ENCODE data around the gene IRF2. TPM values are rescaled to one million over a fixed set of nuclear protein-coding genes. Genes with fewer than 3 reads are reported as not detected.

The IRF2 gene
- polyA plus RNA-seq, 2 donors = 10.9 to 14.3 TPM

DNA sequence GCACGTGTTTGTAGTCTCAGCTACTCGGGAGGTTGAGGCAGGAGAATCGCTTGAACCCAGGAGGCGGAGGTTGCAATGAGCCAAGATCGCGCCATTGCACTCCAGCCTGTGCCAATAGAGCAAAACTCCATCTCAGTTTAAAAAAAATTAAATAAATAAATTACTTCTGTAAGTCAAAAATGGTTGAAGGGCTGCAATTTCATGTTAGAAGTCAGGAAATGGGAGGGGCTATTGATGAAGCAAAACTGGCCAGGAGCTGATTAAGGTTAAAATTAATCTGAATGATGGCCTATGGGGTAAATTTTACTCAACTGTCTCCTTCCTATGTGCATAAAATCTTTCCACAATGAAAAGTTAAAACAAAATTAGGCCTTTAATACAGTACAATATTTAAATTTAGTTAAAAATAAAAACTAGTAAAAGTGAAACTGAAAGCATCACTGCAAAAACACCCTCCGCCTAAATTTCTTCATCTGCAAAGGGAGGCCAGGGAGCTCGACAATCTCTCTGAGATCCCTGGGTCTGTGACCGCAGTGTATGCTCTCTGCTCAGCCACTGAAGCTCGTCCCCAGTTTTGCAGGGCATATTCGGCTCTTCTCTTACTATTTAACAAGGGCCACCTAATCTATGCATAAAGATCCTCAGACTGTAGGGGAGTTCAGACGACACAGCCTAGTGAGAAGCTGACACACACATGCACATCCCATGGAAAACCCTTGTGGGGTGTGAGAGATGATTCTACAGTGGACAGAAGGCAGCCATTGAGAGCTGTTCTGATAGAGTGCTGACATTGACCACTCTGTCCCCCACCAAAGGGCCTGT is 57.2 kb downstream of the IRF2 start:
- Histone ChIP-seq H3K27ac (ENCODE audit: low read depth in 2 of 2, low read length in 1 of 2) (peak overlapping the region; percentile 89 to 96), H3K4me3 (ENCODE audit: low read depth in 1 of 2, low read length in 2 of 2) (peak overlapping the region in 1 of 2 donors; percentile 21), H3K27me3 (ENCODE audit: control insufficient read depth in 1 of 2, insufficient read depth in 2 of 2, low read length in 2 of 2) (no peaks in the 10 kb centered on the region), H3K36me3 (ENCODE audit: control insufficient read depth in 2 of 2, insufficient read depth in 2 of 2, low read length in 1 of 2) (peaks cover 4% of the 10 kb centered on the region in 2 donors), H3K4me1 (ENCODE audit: control insufficient read depth in 2 of 2, insufficient read depth in 2 of 2, low read length in 1 of 2) (no peaks in the 10 kb centered on the region), H3K9me3 (ENCODE audit: control insufficient read depth in 2 of 2, insufficient read depth in 1 of 2, low read depth in 1 of 2, low read length in 1 of 2) (no peaks in the 10 kb centered on the region)
- WGBS, 2 donors = 53 to 55% methylated on average over 12 of the region's 12 CpGs

DNA sequence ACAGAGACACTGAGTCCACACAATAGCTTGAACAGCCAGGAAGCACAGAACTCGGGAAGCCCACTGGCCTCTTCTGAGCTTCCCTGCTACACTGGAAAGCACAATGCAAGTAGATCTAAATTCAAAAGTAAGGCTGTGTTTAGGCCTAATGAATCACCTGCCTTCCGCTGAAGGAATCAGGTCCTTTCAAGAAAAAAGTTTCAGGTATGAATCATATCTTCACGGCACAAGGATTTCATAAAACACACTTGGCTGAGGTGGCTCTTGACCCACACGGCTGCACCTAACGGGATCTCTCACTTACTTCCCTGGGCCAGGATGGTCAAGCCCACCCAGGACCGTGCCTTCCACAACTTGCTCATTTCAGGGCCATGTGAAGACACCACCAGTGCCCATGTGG is 59.3 kb downstream of the IRF2 start:
- H3K4me3 ChIP-seq (ENCODE audit: low read depth in 1 of 2, low read length in 2 of 2) = no peak overlapping the region
- WGBS, 2 donors = 58 to 71% methylated on average over 6 of the region's 6 CpGs
- no peaks in the 10 kb centered on the region for H3K27me3 ChIP-seq (ENCODE audit: control insufficient read depth in 1 of 2, insufficient read depth in 2 of 2, low read length in 2 of 2)
- peak overlapping the region; percentile 2 to 68 for H3K27ac ChIP-seq (ENCODE audit: low read depth in 2 of 2, low read length in 1 of 2)
- no peaks in the 10 kb centered on the region for H3K9me3 ChIP-seq (ENCODE audit: control insufficient read depth in 2 of 2, insufficient read depth in 1 of 2, low read depth in 1 of 2, low read length in 1 of 2)
- peaks cover 4% of the 10 kb centered on the region in 2 donors for H3K36me3 ChIP-seq (ENCODE audit: control insufficient read depth in 2 of 2, insufficient read depth in 2 of 2, low read length in 1 of 2)
- no peaks in the 10 kb centered on the region for H3K4me1 ChIP-seq (ENCODE audit: control insufficient read depth in 2 of 2, insufficient read depth in 2 of 2, low read length in 1 of 2)

DNA sequence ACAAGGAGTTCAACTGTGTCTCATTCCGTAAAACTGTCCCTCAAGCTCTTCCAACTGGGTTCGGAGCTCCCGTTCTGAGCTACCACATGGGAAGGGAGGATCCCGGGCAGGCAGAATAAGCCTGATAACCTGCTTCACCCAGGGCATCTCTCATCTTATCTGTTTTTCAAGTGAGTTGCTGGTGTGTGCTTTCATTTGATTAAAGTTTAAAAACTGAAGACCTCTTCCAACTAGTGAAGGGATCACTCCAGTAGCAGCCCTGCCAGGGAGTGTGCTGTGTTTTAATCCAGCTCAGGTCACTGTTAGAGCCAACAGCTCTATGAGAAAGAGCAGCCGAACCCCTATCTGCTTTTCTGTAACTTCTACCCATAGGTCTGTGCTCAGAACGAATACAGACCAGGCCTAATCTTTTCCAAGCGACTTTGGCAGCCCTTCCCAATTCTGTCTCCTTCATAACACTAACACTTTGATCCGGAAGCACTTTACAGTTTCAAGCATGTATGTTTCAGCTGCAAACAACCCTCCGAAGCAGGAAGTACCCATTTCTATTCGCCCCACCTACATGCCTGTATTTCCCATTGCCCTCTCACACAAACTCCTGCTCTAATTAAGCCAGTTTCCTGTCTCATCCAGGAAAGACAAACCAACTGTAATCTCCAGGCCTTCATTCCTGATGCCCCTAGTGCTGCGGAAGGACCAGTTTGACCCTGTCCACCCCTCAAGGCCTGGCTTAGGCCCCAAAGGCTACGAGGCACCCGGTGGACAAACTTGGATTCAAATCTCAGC is 60.9 kb downstream of the IRF2 start:
- no peaks in the 10 kb centered on the region for H3K9me3 ChIP-seq (ENCODE audit: control insufficient read depth in 2 of 2, insufficient read depth in 1 of 2, low read depth in 1 of 2, low read length in 1 of 2)
- peak overlapping the region in 1 of 2 donors; percentile 18 for H3K27ac ChIP-seq (ENCODE audit: low read depth in 2 of 2, low read length in 1 of 2)

DNA sequence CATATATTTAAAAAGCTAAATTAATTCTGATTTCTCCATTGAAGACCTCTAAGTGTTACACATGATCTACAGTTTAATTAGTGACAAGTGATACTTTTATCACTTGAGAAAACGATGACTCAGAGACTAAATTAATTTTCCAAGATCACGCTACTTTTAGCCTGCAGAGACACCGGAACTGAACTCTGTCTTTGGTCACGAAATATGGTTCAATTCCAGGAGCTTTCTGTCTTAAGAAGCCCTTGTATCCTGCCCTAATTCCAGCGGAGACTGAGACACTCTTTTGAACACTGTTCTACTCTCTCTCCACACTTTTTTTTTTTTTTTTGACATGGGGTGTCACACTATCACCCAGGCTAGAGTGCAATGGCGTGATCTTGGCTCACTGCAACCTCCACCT is 63.6 kb downstream of the IRF2 start:
- Histone ChIP-seq H3K27me3 (ENCODE audit: control insufficient read depth in 1 of 2, insufficient read depth in 2 of 2, low read length in 2 of 2) (no peaks in the 10 kb centered on the region), H3K4me1 (ENCODE audit: control insufficient read depth in 2 of 2, insufficient read depth in 2 of 2, low read length in 1 of 2) (peaks cover 2 to 5% of the 10 kb centered on the region in 2 donors), H3K27ac (ENCODE audit: low read depth in 2 of 2, low read length in 1 of 2) (no peak overlapping the region), H3K36me3 (ENCODE audit: control insufficient read depth in 2 of 2, insufficient read depth in 2 of 2, low read length in 1 of 2) (peaks cover 4% of the 10 kb centered on the region in 2 donors), H3K4me3 (ENCODE audit: low read depth in 1 of 2, low read length in 2 of 2) (no peak overlapping the region), H3K9me3 (ENCODE audit: control insufficient read depth in 2 of 2, insufficient read depth in 1 of 2, low read depth in 1 of 2, low read length in 1 of 2) (no peaks in the 10 kb centered on the region)
- 89 to 94% methylated on average over 6 of the region's 6 CpGs for WGBS, 2 donors

More for the DNA sequence above, 60.9 kb downstream of the IRF2 start:
- 81% methylated on average over 13 of the region's 13 CpGs for WGBS, 2 donors
- Histone ChIP-seq H3K4me1 (ENCODE audit: control insufficient read depth in 2 of 2, insufficient read depth in 2 of 2, low read length in 1 of 2) (peaks cover 0 to 3% of the 10 kb centered on the region in 2 donors), H3K4me3 (ENCODE audit: low read depth in 1 of 2, low read length in 2 of 2) (no peak overlapping the region), H3K36me3 (ENCODE audit: control insufficient read depth in 2 of 2, insufficient read depth in 2 of 2, low read length in 1 of 2) (peaks cover 4% of the 10 kb centered on the region in 2 donors), H3K27me3 (ENCODE audit: control insufficient read depth in 1 of 2, insufficient read depth in 2 of 2, low read length in 2 of 2) (no peaks in the 10 kb centered on the region)

DNA sequence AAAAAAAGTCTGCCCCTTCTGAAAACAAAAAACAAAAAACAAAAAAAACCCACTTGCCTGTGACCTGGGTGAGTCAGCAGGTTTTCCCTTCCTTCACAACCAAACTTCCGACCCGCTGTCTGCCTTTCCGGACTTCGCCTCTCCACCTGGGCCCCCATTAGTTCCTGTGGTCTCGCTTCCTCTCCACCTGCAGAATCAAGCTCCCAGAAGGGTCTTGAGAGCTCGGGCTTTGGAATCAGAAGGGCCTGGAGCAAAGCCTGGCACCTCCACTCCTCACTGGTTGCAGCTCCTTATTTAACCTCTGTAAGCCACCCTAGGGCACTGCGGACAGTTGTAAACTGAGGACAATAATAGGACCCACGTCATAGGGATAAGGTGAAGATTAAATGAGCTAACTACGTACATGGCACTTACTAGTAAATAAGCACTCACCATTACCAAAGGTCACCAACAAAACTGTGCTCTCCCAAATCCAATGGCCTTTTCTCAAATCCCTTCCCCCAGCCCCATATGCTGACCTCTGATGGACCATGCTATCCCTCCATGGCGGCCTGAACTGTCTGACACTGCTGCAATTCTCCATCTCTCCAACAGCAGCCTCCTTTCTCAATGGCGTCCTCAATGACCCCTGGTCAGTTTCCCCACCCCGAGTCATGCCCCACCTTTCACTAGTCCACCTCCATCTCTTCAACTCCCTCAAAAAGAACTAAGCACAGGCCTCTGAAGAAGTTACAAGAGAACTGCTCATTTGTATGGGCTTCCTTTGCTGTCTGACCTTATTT is 64.2 kb downstream of the IRF2 start:
- 81 to 83% methylated on average over 12 of the region's 12 CpGs for WGBS, 2 donors
- Histone ChIP-seq H3K36me3 (ENCODE audit: control insufficient read depth in 2 of 2, insufficient read depth in 2 of 2, low read length in 1 of 2) (peaks cover 4 to 7% of the 10 kb centered on the region in 2 donors), H3K4me1 (ENCODE audit: control insufficient read depth in 2 of 2, insufficient read depth in 2 of 2, low read length in 1 of 2) (peaks cover 2 to 5% of the 10 kb centered on the region in 2 donors), H3K27me3 (ENCODE audit: control insufficient read depth in 1 of 2, insufficient read depth in 2 of 2, low read length in 2 of 2) (no peaks in the 10 kb centered on the region), H3K4me3 (ENCODE audit: low read depth in 1 of 2, low read length in 2 of 2) (no peak overlapping the region), H3K27ac (ENCODE audit: low read depth in 2 of 2, low read length in 1 of 2) (peak overlapping the region in 1 of 2 donors; percentile 16), H3K9me3 (ENCODE audit: control insufficient read depth in 2 of 2, insufficient read depth in 1 of 2, low read depth in 1 of 2, low read length in 1 of 2) (no peaks in the 10 kb centered on the region)

DNA sequence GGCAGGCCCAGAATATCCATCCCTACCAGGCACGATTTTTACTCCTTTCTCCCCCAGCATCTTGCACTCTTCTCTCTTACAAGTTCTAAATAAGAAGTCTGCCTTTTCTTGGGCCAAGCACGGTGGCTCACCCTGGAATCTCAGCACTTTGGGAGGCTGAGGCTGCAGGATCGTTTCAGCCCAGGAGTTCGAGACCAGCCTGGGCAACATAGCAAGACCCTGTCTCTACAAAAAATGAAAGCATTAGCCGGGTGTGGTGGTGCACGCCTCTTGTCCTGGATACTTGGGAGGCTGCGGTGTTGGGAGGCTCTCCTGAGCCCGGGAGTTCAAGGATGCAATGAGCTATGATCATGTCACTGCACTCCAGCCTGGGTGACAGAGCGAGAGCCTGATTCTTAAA is 64.8 kb downstream of the IRF2 start:
- 90% methylated on average over 9 of the region's 9 CpGs for WGBS, 2 donors
- no peak overlapping the region for H3K27ac ChIP-seq (ENCODE audit: low read depth in 2 of 2, low read length in 1 of 2)

DNA sequence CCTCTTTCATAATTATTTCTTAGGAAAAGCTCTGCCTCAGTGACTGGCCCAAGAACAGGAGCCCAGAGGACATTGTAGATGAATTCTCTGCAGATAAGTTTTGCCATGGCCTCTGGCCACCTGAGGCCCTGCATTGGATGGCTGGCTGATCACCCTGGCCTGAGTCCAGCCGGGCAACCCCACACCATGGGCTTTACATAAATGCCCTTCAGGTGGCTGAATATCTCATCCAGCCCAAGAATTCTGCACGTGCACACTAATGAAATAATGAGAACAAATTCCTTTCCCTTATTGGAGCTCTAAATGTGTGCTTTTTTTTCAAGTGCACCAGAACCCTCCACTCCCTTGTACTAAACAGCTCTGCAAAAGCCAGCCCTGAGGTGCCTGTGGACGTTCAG is 65.7 kb downstream of the IRF2 start:
- Histone ChIP-seq H3K36me3 (ENCODE audit: control insufficient read depth in 2 of 2, insufficient read depth in 2 of 2, low read length in 1 of 2) (peaks cover 4 to 11% of the 10 kb centered on the region in 2 donors), H3K4me3 (ENCODE audit: low read depth in 1 of 2, low read length in 2 of 2) (no peak overlapping the region), H3K27me3 (ENCODE audit: control insufficient read depth in 1 of 2, insufficient read depth in 2 of 2, low read length in 2 of 2) (no peaks in the 10 kb centered on the region), H3K9me3 (ENCODE audit: control insufficient read depth in 2 of 2, insufficient read depth in 1 of 2, low read depth in 1 of 2, low read length in 1 of 2) (no peaks in the 10 kb centered on the region), H3K27ac (ENCODE audit: low read depth in 2 of 2, low read length in 1 of 2) (peak overlapping the region in 1 of 2 donors; percentile 80), H3K4me1 (ENCODE audit: control insufficient read depth in 2 of 2, insufficient read depth in 2 of 2, low read length in 1 of 2) (peaks cover 2 to 5% of the 10 kb centered on the region in 2 donors)
- 76 to 78% methylated on average over 3 of the region's 3 CpGs for WGBS, 2 donors

More for the DNA sequence above, 64.8 kb downstream of the IRF2 start:
- no peaks in the 10 kb centered on the region for H3K9me3 ChIP-seq (ENCODE audit: control insufficient read depth in 2 of 2, insufficient read depth in 1 of 2, low read depth in 1 of 2, low read length in 1 of 2)
- H3K4me1 ChIP-seq (ENCODE audit: control insufficient read depth in 2 of 2, insufficient read depth in 2 of 2, low read length in 1 of 2) = peaks cover 2 to 5% of the 10 kb centered on the region in 2 donors
- no peak overlapping the region for H3K4me3 ChIP-seq (ENCODE audit: low read depth in 1 of 2, low read length in 2 of 2)
- H3K36me3 ChIP-seq (ENCODE audit: control insufficient read depth in 2 of 2, insufficient read depth in 2 of 2, low read length in 1 of 2) = peaks cover 4 to 11% of the 10 kb centered on the region in 2 donors
- H3K27me3 ChIP-seq (ENCODE audit: control insufficient read depth in 1 of 2, insufficient read depth in 2 of 2, low read length in 2 of 2) = no peaks in the 10 kb centered on the region

DNA sequence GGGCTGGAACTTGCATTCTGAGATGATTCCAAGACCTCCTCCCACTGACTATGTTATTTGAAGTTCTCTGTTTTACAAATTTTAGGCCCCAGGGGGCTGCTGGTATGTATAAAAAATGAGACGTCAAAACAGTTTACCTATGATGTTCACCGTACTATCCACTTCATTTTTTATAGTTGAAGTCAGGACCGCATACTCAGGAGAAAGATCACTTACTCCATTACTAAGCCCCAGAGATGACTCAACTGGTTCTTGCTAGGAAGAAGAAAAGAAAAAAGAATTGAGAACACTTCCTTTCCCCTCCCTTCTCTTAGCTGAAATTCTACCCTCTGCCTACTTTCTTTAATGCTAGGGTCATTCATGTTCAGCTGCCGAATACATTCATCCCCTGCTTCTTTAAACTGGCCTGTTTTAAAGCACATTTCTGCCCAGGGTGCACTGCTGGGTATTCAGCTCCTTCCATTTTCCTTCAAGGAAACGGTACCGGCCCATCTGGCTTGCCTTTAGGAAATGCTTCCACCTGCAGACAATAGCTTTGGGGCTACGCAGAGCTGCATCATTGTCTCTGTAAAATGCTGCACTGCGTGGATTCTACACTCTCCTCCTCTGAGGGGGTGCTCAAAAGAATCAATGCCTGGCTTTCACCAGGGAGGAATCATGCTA is 66.2 kb downstream of the IRF2 start:
- Histone ChIP-seq H3K36me3 (ENCODE audit: control insufficient read depth in 2 of 2, insufficient read depth in 2 of 2, low read length in 1 of 2) (peaks cover 4 to 11% of the 10 kb centered on the region in 2 donors), H3K4me3 (ENCODE audit: low read depth in 1 of 2, low read length in 2 of 2) (no peak overlapping the region), H3K27ac (ENCODE audit: low read depth in 2 of 2, low read length in 1 of 2) (peak overlapping the region; percentile 75 to 80), H3K27me3 (ENCODE audit: control insufficient read depth in 1 of 2, insufficient read depth in 2 of 2, low read length in 2 of 2) (no peaks in the 10 kb centered on the region), H3K4me1 (ENCODE audit: control insufficient read depth in 2 of 2, insufficient read depth in 2 of 2, low read length in 1 of 2) (peaks cover 2 to 5% of the 10 kb centered on the region in 2 donors), H3K9me3 (ENCODE audit: control insufficient read depth in 2 of 2, insufficient read depth in 1 of 2, low read depth in 1 of 2, low read length in 1 of 2) (no peaks in the 10 kb centered on the region)
- WGBS, 2 donors = 43 to 56% methylated on average over 8 of the region's 8 CpGs
